HEK293T (cell line): ENCODE results near the gene SBK3.

Experiments
- ARNT ChIP-seq: fragments of 450-650 bp; IDR thresholded peaks from 2 replicates; pipeline ENCODE4 v1.6.1; 2017; ENCODE audit warnings: mild to moderate bottlenecking
- BHLHE40 ChIP-seq: fragments of 450-650 bp; IDR thresholded peaks from 2 replicates; pipeline ENCODE4 v1.6.1; 2016; ENCODE audit warnings: mild to moderate bottlenecking, moderate library complexity, borderline replicate concordance
- FOXK2 ChIP-seq: fragments of 450-650 bp; IDR thresholded peaks from 2 replicates; pipeline ENCODE4 v1.6.1; 2016; ENCODE audit warnings: mild to moderate bottlenecking
- FOXM1 ChIP-seq: fragments of 450-650 bp; IDR thresholded peaks from 2 replicates; pipeline ENCODE4 v1.6.1; 2017; ENCODE audit warnings: mild to moderate bottlenecking, borderline replicate concordance
- HDGF ChIP-seq: fragments of 450-650 bp; IDR thresholded peaks from 2 replicates; pipeline ENCODE4 v1.6.1; 2017; ENCODE audit warnings: antibody characterized with exemption, borderline replicate concordance
- NFRKB ChIP-seq: fragments of 450-650 bp; IDR thresholded peaks from 2 replicates; pipeline ENCODE4 v1.6.1; 2016; ENCODE audit warnings: mild to moderate bottlenecking, moderate library complexity
- SP1 ChIP-seq: fragments of 450-650 bp; IDR thresholded peaks from 2 replicates; pipeline ENCODE4 v1.6.1; 2017
- SUZ12 ChIP-seq: fragments of 450-650 bp; IDR thresholded peaks from 2 replicates; pipeline ENCODE4 v1.6.1; 2016; ENCODE audit warnings: mild to moderate bottlenecking

GRCh38 chr19:55546822-55547614, 1.7 kb upstream of the SBK3 start:
- TF ChIP-seq FOXK2, result no peak
- TF ChIP-seq FOXM1, result no peak
- TF ChIP-seq SP1, result no peak
- no peak for TF ChIP-seq SUZ12
- no peak for TF ChIP-seq NFRKB
- no peak for TF ChIP-seq HDGF
- TF ChIP-seq BHLHE40, result no peak
- TF ChIP-seq ARNT, result no peak
